ENCODE measurements around the gene AMER3.

- no peak for TF ChIP-seq CTCF (conservative IDR thresholded peaks at IDR 0.05; ENCODE audit: low read depth, low read length)
- TF ChIP-seq EZH2 (IDR thresholded peaks at IDR 0.05; ENCODE audit: borderline replicate concordance, low read depth, low read length, poor library complexity, severe bottlenecking): no peak
These were observed 50.3 kb downstream of the AMER3 start for GRCh38 chr2:130805613-130806012.
